A549 (cell line): ENCODE results near the gene TCF25.

ENCODE experiments used
- HMGXB4 ChIP-seq: fragments of 250-450 bp; sonication (Bioruptor Pico); IDR thresholded peaks from 2 replicates; pipeline ENCODE4 v1.5.0; 2021; ENCODE audit warnings: mild to moderate bottlenecking, moderate library complexity, borderline replicate concordance
- KDM5A ChIP-seq: fragments of 200-600 bp; sonication (generic); IDR thresholded peaks from 2 replicates; pipeline ENCODE4 v1.6.1; 2016; ENCODE audit warnings: antibody characterized with exemption, mild to moderate bottlenecking
- POLR2A ChIP-seq: IDR thresholded peaks from 2 replicates; pipeline ENCODE4 v1.6.1; 2012; ENCODE audit warnings: mild to moderate bottlenecking, low read length
- TF ChIP-seq, protein P1 (sequence below): fragments of >200 bp; sonication (Bioruptor Twin); formaldehyde crosslinking; IDR thresholded peaks from 3 replicates; pipeline ENCODE4 v1.5.1; 2016

DNA sequence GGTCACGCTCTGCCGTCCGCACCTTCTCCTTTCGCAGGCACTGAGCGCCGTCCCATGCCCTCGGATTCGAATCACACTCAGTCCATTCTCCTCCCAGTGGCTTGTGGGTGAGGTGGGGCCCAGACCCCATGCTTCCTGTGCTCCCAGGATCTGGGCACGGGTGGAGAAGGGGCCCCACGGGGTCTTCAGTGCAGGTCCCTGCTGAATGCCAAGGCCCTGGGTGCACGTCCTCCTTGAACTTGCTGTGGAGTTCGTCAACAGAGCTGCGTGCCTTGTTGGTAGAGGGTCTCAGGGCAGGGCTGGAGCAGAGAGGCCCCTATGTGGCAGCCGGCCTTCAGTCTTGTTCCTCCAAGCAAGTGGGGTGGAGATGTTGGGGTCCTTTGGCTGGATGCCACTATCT is 38.0 kb downstream of the TCF25 start:
- TF ChIP-seq, protein P1, sequence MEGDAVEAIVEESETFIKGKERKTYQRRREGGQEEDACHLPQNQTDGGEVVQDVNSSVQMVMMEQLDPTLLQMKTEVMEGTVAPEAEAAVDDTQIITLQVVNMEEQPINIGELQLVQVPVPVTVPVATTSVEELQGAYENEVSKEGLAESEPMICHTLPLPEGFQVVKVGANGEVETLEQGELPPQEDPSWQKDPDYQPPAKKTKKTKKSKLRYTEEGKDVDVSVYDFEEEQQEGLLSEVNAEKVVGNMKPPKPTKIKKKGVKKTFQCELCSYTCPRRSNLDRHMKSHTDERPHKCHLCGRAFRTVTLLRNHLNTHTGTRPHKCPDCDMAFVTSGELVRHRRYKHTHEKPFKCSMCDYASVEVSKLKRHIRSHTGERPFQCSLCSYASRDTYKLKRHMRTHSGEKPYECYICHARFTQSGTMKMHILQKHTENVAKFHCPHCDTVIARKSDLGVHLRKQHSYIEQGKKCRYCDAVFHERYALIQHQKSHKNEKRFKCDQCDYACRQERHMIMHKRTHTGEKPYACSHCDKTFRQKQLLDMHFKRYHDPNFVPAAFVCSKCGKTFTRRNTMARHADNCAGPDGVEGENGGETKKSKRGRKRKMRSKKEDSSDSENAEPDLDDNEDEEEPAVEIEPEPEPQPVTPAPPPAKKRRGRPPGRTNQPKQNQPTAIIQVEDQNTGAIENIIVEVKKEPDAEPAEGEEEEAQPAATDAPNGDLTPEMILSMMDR: no peak
- TF ChIP-seq KDM5A: no peak
- TF ChIP-seq POLR2A: no peak
- TF ChIP-seq HMGXB4 (CRISPR knock-in tag): no peak
